RWPE1 (cell line): ENCODE measurements around the gene FDXR.

Source experiments
- CTCF ChIA-PET: fragments of 350-600 bp; sonication (Branson Sonifier 250); formaldehyde crosslinking; extraction: SDS; loops from one replicate; lab custom pipeline; 2021; lab: Yijun Ruan, JAX
- POLR2A ChIA-PET: fragments of 400-600 bp; formaldehyde crosslinking; extraction: SDS; loops from one replicate; lab custom pipeline; 2020; ENCODE audit warnings: antibody characterized with exemption; ENCODE audit not compliant: low non-redundant PET; lab: Yijun Ruan, JAX
- DNase-seq: peaks from one replicate; pipeline ENCODE4 v3.0.0; 2012; ENCODE audit warnings: low spot score
- H3K27ac ChIP-seq: fragments of 450-650 bp; 2 replicates; pipeline ENCODE4 v1.5.1; 2017
- TF ChIP-seq, protein P1 (sequence below): fragments of 450-650 bp; conservative IDR thresholded peaks from 2 replicates; pipeline ENCODE4 v1.5.1; 2017; ENCODE audit warnings: low read depth, mild to moderate bottlenecking

The FDXR gene

DNA sequence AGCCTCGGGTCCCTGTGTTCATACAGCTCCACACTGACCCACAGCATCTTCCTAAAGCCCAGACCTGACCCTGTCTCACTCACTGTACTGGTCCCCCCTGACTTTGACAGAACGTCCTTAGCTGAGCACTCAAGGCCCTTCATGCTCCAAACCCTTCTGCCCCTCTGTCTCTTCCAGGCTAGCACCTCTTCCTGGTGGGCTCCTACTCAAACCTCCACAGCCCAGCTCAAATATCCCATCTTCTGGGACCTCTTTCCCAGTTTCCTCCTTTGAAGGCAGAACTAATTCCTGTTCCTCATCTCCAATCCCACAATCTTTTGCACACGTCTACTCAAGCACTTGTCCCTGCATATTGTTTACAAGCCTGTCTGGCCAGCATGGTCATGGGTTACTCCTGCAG is 21.9 kb downstream of the FDXR start:
- no peak overlapping the region for H3K27ac ChIP-seq
- CTCF ChIA-PET, result interaction anchor here (0.7 kb wide), 1 partner anchor 24 kb away, joined by 3 read pairs; no protein-coding TSS in a partner anchor
- TF ChIP-seq, protein P1, sequence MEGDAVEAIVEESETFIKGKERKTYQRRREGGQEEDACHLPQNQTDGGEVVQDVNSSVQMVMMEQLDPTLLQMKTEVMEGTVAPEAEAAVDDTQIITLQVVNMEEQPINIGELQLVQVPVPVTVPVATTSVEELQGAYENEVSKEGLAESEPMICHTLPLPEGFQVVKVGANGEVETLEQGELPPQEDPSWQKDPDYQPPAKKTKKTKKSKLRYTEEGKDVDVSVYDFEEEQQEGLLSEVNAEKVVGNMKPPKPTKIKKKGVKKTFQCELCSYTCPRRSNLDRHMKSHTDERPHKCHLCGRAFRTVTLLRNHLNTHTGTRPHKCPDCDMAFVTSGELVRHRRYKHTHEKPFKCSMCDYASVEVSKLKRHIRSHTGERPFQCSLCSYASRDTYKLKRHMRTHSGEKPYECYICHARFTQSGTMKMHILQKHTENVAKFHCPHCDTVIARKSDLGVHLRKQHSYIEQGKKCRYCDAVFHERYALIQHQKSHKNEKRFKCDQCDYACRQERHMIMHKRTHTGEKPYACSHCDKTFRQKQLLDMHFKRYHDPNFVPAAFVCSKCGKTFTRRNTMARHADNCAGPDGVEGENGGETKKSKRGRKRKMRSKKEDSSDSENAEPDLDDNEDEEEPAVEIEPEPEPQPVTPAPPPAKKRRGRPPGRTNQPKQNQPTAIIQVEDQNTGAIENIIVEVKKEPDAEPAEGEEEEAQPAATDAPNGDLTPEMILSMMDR, result no peak
- no peak for DNase-seq
- POLR2A ChIA-PET, result no interaction called here

DNA sequence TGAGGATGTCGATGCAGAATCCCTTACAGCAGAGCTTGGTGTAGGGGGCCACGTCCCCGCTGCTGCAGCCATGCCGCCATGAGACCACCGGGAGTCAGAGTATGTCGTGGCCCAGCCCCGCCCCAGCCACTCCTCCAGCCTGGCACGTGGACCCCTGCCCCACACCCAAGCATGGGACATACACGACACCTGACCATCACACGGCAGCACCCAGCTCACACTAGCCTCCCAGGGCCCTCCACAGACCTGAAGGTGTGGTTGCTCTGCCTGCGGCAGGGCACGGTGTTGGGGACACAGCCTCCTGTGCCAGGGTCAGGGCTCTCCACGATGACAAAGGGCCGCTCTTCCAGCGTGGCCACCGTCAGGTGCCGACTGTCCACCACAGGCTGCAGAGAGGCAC is 22.5 kb downstream of the FDXR start:
- TF ChIP-seq, protein P1, result no peak
- POLR2A ChIA-PET, result no interaction called here
- no peak overlapping the region for H3K27ac ChIP-seq
- DNase-seq, result no peak
- CTCF ChIA-PET, result interaction anchor here (0.5 to 0.6 kb wide), 2 partner anchors 8 to 20 kb away, joined by 3 read pairs; no protein-coding TSS in a partner anchor

DNA sequence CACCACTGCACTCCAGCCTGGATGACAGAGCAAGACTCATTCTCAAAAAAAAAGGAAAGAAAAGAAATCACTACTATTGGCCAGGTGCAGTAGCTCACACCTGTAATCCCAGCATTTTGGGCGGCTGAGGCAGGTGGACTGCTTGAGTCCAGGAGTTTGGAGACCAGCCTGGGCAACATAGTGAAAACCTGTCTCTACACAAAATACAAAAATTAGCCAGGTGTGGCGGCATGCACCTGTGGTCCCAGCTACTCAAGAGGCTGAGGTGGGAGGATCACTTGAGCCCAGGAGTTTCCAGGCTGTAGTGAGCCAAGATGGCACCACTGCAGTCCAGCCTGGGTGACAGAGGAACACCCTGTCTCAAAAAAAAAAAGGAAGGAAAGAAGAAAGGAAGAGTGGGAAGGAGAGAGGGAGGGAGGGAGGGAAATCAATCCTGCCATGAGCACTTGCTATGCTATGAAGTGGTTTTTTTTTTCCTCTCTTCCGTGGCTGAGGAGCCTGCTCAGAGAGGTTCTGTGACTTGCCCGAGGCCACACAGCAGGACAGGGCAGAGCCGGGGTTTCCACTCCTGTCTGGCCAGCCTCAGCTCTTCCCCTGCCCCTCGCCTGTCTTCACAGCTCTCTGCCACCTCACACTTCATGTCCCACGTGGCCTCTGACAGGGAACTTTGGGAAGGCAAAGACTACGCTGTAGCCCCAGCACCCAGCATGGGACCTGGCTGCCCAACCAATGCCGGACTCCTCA is 24.0 kb downstream of the FDXR start:
- H3K27ac ChIP-seq, result no peak overlapping the region
- ChIA-PET CTCF (no interaction called here), POLR2A (no interaction called here)
- DNase-seq, result no peak
- TF ChIP-seq, protein P1, result no peak

DNA sequence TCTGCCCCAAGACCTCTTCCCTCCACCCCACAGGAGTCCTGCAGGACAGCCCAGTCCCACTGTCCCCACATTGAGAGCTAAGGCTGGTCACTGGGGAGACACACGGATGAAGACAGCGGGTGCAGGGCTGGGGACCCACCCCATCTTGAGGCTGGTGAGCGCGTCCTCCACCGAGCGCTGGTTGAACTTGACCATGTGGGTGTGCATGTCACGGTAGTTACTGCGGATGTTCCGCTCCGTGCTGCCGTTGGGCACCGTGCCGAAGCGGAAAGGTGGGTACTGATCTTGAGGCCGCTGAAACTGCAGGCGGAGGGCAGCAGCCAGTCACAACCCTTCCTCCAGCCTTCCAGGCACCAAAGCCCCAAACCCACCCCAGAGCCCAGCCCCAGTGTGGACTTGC is 26.2 kb downstream of the FDXR start:
- no peak for DNase-seq
- ChIA-PET POLR2A (no interaction called here), CTCF (no interaction called here)
- no peak overlapping the region for H3K27ac ChIP-seq
- TF ChIP-seq, protein P1, result no peak

DNA sequence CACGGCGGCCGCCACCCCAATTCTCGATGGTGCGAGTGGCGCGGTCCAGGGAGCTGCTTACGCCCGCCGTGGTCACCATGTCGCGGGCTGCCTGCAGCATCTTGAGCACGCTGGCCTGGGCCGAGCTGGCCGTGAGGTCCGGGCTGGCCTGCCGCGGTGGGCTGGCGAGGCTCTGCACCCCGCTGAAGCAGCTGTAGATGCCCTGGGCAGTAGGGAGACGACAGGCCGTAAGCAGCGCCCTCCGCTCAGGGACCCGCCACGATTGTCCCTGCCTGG is 29.5 kb downstream of the FDXR start:
- H3K27ac ChIP-seq, result no peak overlapping the region
- TF ChIP-seq, protein P1, result no peak
- POLR2A ChIA-PET, result no interaction called here
- CTCF ChIA-PET, result interaction anchor here (0.6 to 2.7 kb wide), 12 partner anchors 9 to 942 kb away, joined by 3 to 10 read pairs (median 3); no protein-coding TSS in a partner anchor
- no peak for DNase-seq

DNA sequence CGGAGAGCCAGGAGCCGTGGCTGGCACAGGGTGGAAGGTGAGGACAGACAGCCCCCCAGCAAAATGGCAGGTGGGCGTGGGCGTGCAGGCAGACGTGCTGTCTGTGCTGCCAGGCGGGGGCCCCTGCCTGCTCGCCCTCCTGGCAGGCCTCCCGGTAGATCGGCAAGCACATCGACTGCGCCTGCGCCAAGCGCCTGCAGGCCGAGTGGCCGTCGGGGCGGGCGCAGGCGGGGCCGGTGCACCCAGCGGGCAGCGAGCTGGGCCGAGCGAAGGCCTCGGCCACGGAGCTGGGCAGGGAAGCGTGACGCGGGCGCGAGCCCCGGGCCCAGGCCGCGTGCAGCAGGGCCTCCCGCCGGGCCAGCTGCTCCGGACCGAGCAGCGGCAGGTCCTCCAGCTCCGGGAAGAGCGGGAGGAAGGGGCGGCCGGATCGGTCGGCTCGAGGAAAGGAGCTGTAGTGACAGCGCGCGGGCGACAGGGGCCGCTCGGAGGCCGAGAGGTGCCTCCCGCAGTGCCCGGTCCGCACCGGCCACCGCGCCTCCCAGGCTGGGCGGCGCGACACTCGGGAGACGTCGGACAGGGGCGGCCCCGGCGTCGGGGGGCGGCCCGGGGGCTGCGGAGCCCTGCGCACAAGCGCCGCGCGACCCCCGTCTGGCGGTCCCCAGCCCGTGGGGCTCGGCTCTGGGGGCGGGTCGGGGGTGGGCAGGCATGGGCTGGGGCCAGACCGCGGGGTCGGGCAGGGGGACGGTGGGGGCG is 30.0 kb downstream of the FDXR start:
- DNase-seq, result peak; percentile 57
- peak overlapping the region; percentile 60 for H3K27ac ChIP-seq
- TF ChIP-seq, protein P1, result peak; percentile 56
- ChIA-PET CTCF (interaction anchor here (0.7 to 2.7 kb wide), 11 partner anchors 8 to 426 kb away, joined by 3 to 10 read pairs (median 3); no protein-coding TSS in a partner anchor), POLR2A (no interaction called here)
